Fibroblast of the aortic adventitia (primary cell): Measurements from ENCODE around the gene C10orf67. TPM values are rescaled to one million over a fixed set of nuclear protein-coding genes. Genes with fewer than 3 reads are reported as not detected.

ENCODE experiments used
- DNase-seq: peaks from one replicate; pipeline ENCODE4 v3.0.0-alpha.2; 2010; ENCODE audit warnings: low read depth
- H3K4me3 ChIP-seq: 2 replicates; pipeline ENCODE4 v1.5.1; 2011; ENCODE audit warnings: low read depth, mild to moderate bottlenecking, control low read depth, low read length, moderate library complexity
- CTCF ChIP-seq: IDR thresholded peaks from 2 replicates; pipeline ENCODE4 v1.5.1; 2011; ENCODE audit warnings: mild to moderate bottlenecking, low read length, control low read depth, inconsistent platforms; ENCODE audit not compliant: insufficient read depth
- total RNA-seq: library from RNA; depleted of rRNA; stranded (reverse); fragments of >200 nt; gene quantifications from 2 replicates; pipeline ENCODE4 v1.2.3, GENCODE V29; 2012; ENCODE audit warnings: low replicate concordance

C10orf67 gene
- total RNA-seq, 1 donor, result 0.09 TPM

GRCh38 chr10:23238015-23238414, 106.6 kb downstream of the C10orf67 start:
- TF ChIP-seq CTCF, result no peak
- no peak for DNase-seq
- no peak overlapping the region for H3K4me3 ChIP-seq

GRCh38 chr10:23230582-23230981, 114.0 kb downstream of the C10orf67 start:
- H3K4me3 ChIP-seq, result no peak overlapping the region
- TF ChIP-seq CTCF, result no peak
- DNase-seq, result no peak

GRCh38 chr10:23217471-23217870, 127.1 kb downstream of the C10orf67 start:
- no peak overlapping the region for H3K4me3 ChIP-seq
- no peak for DNase-seq
- no peak for TF ChIP-seq CTCF

GRCh38 chr10:23205972-23206642, 138.5 kb downstream of the C10orf67 start:
- H3K4me3 ChIP-seq, result no peak overlapping the region
- DNase-seq, result no peak
- TF ChIP-seq CTCF, result no peak

GRCh38 chr10:23204773-23205172, 139.8 kb downstream of the C10orf67 start:
- no peak for DNase-seq
- TF ChIP-seq CTCF, result no peak
- no peak overlapping the region for H3K4me3 ChIP-seq

GRCh38 chr10:23203369-23204325, 140.9 kb downstream of the C10orf67 start:
- no peak overlapping the region for H3K4me3 ChIP-seq
- TF ChIP-seq CTCF, result no peak
- DNase-seq, result no peak
